ENCODE measurements around the gene ABCC11. TPM values are rescaled to one million over a fixed set of nuclear protein-coding genes. Genes with fewer than 3 reads are reported as not detected.

ABCC11 gene
- total and polyA plus RNA-seq, 2 of the 4 experiments (the other 2 are of a cell fraction), result 0.09 to 0.18 TPM

GRCh38 chr16:48292452-48292851, 45.1 kb upstream of the ABCC11 start:
- peaks cover 25 to 38% of the 10 kb centered on the region in 2 experiments for H3K79me1 ChIP-seq (ENCODE audit: low read depth in 1 of 2, low read length in 2 of 2)
- no peak overlapping the region for H3K14ac ChIP-seq (replicated peaks; ENCODE audit: low read depth, low read length)
- no peak overlapping the region for H3K4me2 ChIP-seq (ENCODE audit: low read depth, low read length)
- no peaks in the 10 kb centered on the region for H4K20me1 ChIP-seq (ENCODE audit: insufficient read depth, low read length)
- no TSS peak for BruUV-seq (replicated peaks)
- H3K9me1 ChIP-seq (ENCODE audit: insufficient read depth, low read length), result 0 out of 2 replicates have a peak, but pooled peaks cover 3% of the 10 kb centered on the region
- H4K5ac ChIP-seq (ENCODE audit: low read depth, low read length), result no peak overlapping the region
- no peak overlapping the region for H3K4ac ChIP-seq (ENCODE audit: low read depth, low read length)
- H3K4me1 ChIP-seq (ENCODE audit: control insufficient read depth, insufficient read depth, low read length), result peaks cover 1% of the 10 kb centered on the region; the same call in 1 of the 2 replicates
- no peak overlapping the region for H2AK5ac ChIP-seq (ENCODE audit: low read depth, low read length)
- H3K4me3 ChIP-seq (ENCODE audit: insufficient read depth, low read depth, low read length), result no peak overlapping the region
- H2BK120ac ChIP-seq (ENCODE audit: low read depth, low read length), result no peak overlapping the region
- H4K91ac ChIP-seq (ENCODE audit: insufficient read depth, low read depth, low read length), result no peak overlapping the region
- dilution Hi-C loops (cut with HindIII; ENCODE audit: low sequenced_read_pairs, unreplicated experiment) (no loop called here), intact Hi-C loops (cut with micrococcal nuclease) (no loop called here), in situ Hi-C loops (cut with MboI; ENCODE audit: low sequenced_read_pairs) (no loop called here)
- no peak overlapping the region for H2BK15ac ChIP-seq (ENCODE audit: low read depth, low read length)
- ATAC-seq (ENCODE audit: low read depth), result peak; percentile 17; the same call in 1 of the 2 replicates
- H2AK9ac ChIP-seq (replicated peaks; ENCODE audit: low read depth, low read length, poor library complexity), result no peak overlapping the region
- no peak overlapping the region for H3K23ac ChIP-seq (ENCODE audit: low read depth, low read length)
- H3K9ac ChIP-seq (ENCODE audit: low read depth, low read length), result no peak overlapping the region
- H3K9me3 ChIP-seq (ENCODE audit: control insufficient read depth, insufficient read depth, low read length), result peaks cover 2% of the 10 kb centered on the region; the same call in 1 of the 2 replicates
- no peak for TF ChIP-seq CHD1 (IDR thresholded peaks at IDR 0.05; ENCODE audit: low read depth, low read length)
- TF ChIP-seq POLR2A (IDR thresholded peaks at IDR 0.05; ENCODE audit: low read depth, low read length), result no peak
- TF ChIP-seq, protein P1, sequence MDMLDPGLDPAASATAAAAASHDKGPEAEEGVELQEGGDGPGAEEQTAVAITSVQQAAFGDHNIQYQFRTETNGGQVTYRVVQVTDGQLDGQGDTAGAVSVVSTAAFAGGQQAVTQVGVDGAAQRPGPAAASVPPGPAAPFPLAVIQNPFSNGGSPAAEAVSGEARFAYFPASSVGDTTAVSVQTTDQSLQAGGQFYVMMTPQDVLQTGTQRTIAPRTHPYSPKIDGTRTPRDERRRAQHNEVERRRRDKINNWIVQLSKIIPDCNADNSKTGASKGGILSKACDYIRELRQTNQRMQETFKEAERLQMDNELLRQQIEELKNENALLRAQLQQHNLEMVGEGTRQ (IDR thresholded peaks at IDR 0.05; ENCODE audit: low read depth, low read length), result no peak
- no peak for TF ChIP-seq RAD21 (IDR thresholded peaks at IDR 0.05; ENCODE audit: low read length)
- TF ChIP-seq FOS (IDR thresholded peaks at IDR 0.05; ENCODE audit: low read depth, low read length), result no peak
- no peak for TF ChIP-seq NFE2L2 (IDR thresholded peaks at IDR 0.05; ENCODE audit: low read depth, low read length)
- no peak for TF ChIP-seq MAFK (IDR thresholded peaks at IDR 0.05; ENCODE audit: low read depth, low read length)
- no peak for TF ChIP-seq BHLHE40 (IDR thresholded peaks at IDR 0.05; ENCODE audit: low read depth, low read length)
- no peak for TF ChIP-seq SMC3 (IDR thresholded peaks at IDR 0.05; ENCODE audit: low read depth, low read length)
- TF ChIP-seq CEBPB (IDR thresholded peaks at IDR 0.05; ENCODE audit: low read depth, low read length), result no peak
- no peak for TF ChIP-seq RFX5 (IDR thresholded peaks at IDR 0.05; ENCODE audit: low read depth, low read length)
- TF ChIP-seq RCOR1 (IDR thresholded peaks at IDR 0.05; ENCODE audit: insufficient replicate concordance, low read length), result no peak
- TF ChIP-seq MXI1 (IDR thresholded peaks at IDR 0.05; ENCODE audit: borderline replicate concordance, low read depth, low read length), result no peak
- TF ChIP-seq, protein P2, sequence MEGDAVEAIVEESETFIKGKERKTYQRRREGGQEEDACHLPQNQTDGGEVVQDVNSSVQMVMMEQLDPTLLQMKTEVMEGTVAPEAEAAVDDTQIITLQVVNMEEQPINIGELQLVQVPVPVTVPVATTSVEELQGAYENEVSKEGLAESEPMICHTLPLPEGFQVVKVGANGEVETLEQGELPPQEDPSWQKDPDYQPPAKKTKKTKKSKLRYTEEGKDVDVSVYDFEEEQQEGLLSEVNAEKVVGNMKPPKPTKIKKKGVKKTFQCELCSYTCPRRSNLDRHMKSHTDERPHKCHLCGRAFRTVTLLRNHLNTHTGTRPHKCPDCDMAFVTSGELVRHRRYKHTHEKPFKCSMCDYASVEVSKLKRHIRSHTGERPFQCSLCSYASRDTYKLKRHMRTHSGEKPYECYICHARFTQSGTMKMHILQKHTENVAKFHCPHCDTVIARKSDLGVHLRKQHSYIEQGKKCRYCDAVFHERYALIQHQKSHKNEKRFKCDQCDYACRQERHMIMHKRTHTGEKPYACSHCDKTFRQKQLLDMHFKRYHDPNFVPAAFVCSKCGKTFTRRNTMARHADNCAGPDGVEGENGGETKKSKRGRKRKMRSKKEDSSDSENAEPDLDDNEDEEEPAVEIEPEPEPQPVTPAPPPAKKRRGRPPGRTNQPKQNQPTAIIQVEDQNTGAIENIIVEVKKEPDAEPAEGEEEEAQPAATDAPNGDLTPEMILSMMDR (conservative IDR thresholded peaks at IDR 0.05; ENCODE audit: low read depth, low read length), result no peak
- TF ChIP-seq, protein P3, sequence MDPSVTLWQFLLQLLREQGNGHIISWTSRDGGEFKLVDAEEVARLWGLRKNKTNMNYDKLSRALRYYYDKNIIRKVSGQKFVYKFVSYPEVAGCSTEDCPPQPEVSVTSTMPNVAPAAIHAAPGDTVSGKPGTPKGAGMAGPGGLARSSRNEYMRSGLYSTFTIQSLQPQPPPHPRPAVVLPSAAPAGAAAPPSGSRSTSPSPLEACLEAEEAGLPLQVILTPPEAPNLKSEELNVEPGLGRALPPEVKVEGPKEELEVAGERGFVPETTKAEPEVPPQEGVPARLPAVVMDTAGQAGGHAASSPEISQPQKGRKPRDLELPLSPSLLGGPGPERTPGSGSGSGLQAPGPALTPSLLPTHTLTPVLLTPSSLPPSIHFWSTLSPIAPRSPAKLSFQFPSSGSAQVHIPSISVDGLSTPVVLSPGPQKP (IDR thresholded peaks at IDR 0.05; ENCODE audit: borderline replicate concordance, low read depth, low read length), result no peak
- no peak for TF ChIP-seq MAZ (IDR thresholded peaks at IDR 0.05; ENCODE audit: borderline replicate concordance, low read depth, low read length)
- POLR2A ChIA-PET (ENCODE audit: unreplicated experiment), result no interaction called here
- no peak overlapping the region for H3K18ac ChIP-seq (ENCODE audit: low read depth, low read length)
- WGBS, 2 experiments (ENCODE audit: extremely low coverage in 2 of 2, insufficient read length in 1 of 2), result no CpG with 5 or more reads among the region's 2 CpGs
- CTCF ChIA-PET, result interaction anchor here (1.1 to 1.3 kb wide), 2 partner anchors 8 to 74 kb away, joined by 3 to 5 read pairs; no protein-coding TSS in a partner anchor
- H2BK20ac ChIP-seq (ENCODE audit: low read depth, low read length), result no peak overlapping the region
- no peak overlapping the region for H3K27ac ChIP-seq (ENCODE audit: insufficient read depth, low read length)
- H3K36me3 ChIP-seq (ENCODE audit: control insufficient read depth, insufficient read depth, low read length), result peaks cover 26% of the 10 kb centered on the region
- DNase-seq, result no peak
- no peak overlapping the region for H3K56ac ChIP-seq (ENCODE audit: extremely low read depth, insufficient read depth, low read length)
- H2AFZ ChIP-seq (replicated peaks; ENCODE audit: low read length, poor library complexity), result no peak overlapping the region
- no peaks in the 10 kb centered on the region for H3K27me3 ChIP-seq (ENCODE audit: control insufficient read depth, insufficient read depth, low read length)
- no peak overlapping the region for H4K8ac ChIP-seq (ENCODE audit: low read depth in 2 of 2, low read length in 2 of 2)
- H2BK5ac ChIP-seq (ENCODE audit: low read depth, low read length, poor library complexity, severe bottlenecking), result no peak overlapping the region

Measured in IMR-90 (cell line).